Fibroblast of lung (primary cell): ENCODE data around the gene ITSN1. TPM values are rescaled to one million over a fixed set of nuclear protein-coding genes. Genes with fewer than 3 reads are reported as not detected.

Source experiments
- DNase-seq, 2 donors: peaks; one replicate each; pipeline versions ENCODE4 v3.0.0 to v3.0.0-alpha.2; 2010; ENCODE audit warnings: low read depth in 2 of 2
- H2AFZ ChIP-seq: 2 replicates; pipeline ENCODE4 v1.5.1; 2012; ENCODE audit warnings: low read length, control low read depth, inconsistent platforms
- H3K27ac ChIP-seq: 2 replicates; pipeline ENCODE4 v1.5.1; 2011; ENCODE audit warnings: low read length, control low read depth; ENCODE audit not compliant: insufficient read depth
- H3K27me3 ChIP-seq: 2 replicates; pipeline ENCODE4 v1.5.1; 2011; ENCODE audit warnings: mild to moderate bottlenecking, low read length; ENCODE audit not compliant: control insufficient read depth, insufficient read depth
- H3K36me3 ChIP-seq: 2 replicates; pipeline ENCODE4 v1.5.1; 2011; ENCODE audit warnings: low read length; ENCODE audit not compliant: control insufficient read depth, insufficient read depth
- H3K4me1 ChIP-seq: 2 replicates; pipeline ENCODE4 v1.5.1; 2011; ENCODE audit warnings: low read length; ENCODE audit not compliant: control insufficient read depth, insufficient read depth; ENCODE audit errors: extremely low read depth
- H3K4me2 ChIP-seq: 2 replicates; pipeline ENCODE4 v1.5.1; 2011; ENCODE audit warnings: low read length, control low read depth; ENCODE audit not compliant: insufficient read depth; ENCODE audit errors: extremely low read depth
- H3K4me3 ChIP-seq, 4 experiments: fragments of 200-600 bp in 1 of 4; sonication (generic) in 1 of 4; replicated peaks in 1 of 4; 2 replicates each; pipeline ENCODE4 v1.5.1; 2011 to 2016; ENCODE audit warnings: low read length in 4 of 4, low read depth in 3 of 4, mild to moderate bottlenecking in 3 of 4, control low read depth in 2 of 4, inconsistent platforms in 1 of 4, mixed read lengths in 1 of 4; ENCODE audit not compliant: insufficient read depth in 1 of 4; ENCODE audit errors: control extremely low read depth in 1 of 4
- H3K79me2 ChIP-seq: 2 replicates; pipeline ENCODE4 v1.5.1; 2012; ENCODE audit warnings: mild to moderate bottlenecking, low read length, inconsistent platforms; ENCODE audit not compliant: control insufficient read depth, insufficient read depth
- H3K9ac ChIP-seq: 2 replicates; pipeline ENCODE4 v1.5.1; 2011; ENCODE audit warnings: mild to moderate bottlenecking, low read length, control low read depth; ENCODE audit not compliant: insufficient read depth
- H3K9me3 ChIP-seq: 2 replicates; pipeline ENCODE4 v1.5.1; 2012; ENCODE audit warnings: low read depth, low read length; ENCODE audit not compliant: control insufficient read depth, insufficient read depth
- H4K20me1 ChIP-seq: 2 replicates; pipeline ENCODE4 v1.5.1; 2011; ENCODE audit warnings: low read length; ENCODE audit not compliant: control insufficient read depth, insufficient read depth; ENCODE audit errors: extremely low read depth
- EZH2 ChIP-seq: IDR thresholded peaks from 2 replicates; pipeline ENCODE4 v1.5.1; 2012; ENCODE audit warnings: low read length, control low read depth, mild to moderate bottlenecking; ENCODE audit errors: missing control alignments
- polyA plus RNA-seq, 2 donors: library from polyadenylated mRNA; depleted of rRNA in 1 of 2; stranded (reverse) in 1 of 2; unstranded in 1 of 2; fragments of >200 nt; gene quantifications; 2 replicates each; pipeline ENCODE4 v1.2.1, GENCODE V29; 2011 to 2012; ENCODE audit warnings: missing spikeins in 1 of 2
- total RNA-seq: library from RNA; depleted of rRNA; stranded (reverse); fragments of >200 nt; gene quantifications from 2 replicates; pipeline ENCODE4 v1.2.1, GENCODE V29; 2014
- TF ChIP-seq, protein P1 (sequence below), 2 donors: IDR thresholded peaks in 1 of 2; conservative IDR thresholded peaks in 1 of 2; 1 replicate in 1 of 2; 2 replicates in 1 of 2; pipeline ENCODE4 v1.5.1; 2011 to 2012; ENCODE audit warnings: low read length in 2 of 2, control low read depth in 1 of 2, inconsistent platforms in 1 of 2, low read depth in 1 of 2, mild to moderate bottlenecking in 1 of 2

Gene ITSN1
- total and polyA plus RNA-seq, 2 donors (not counting 1 experiment from before 2014, with no cell fraction given): 34.7 to 63.1 TPM

GRCh38 chr21:33789697-33790096 is 147.4 kb downstream of the ITSN1 start:
- DNase-seq: peak; percentile 45 to 51
- Histone ChIP-seq H3K27me3 (no peaks in the 10 kb centered on the region), H2AFZ (no peak overlapping the region)

GRCh38 chr21:33791073-33791472 is 148.8 kb downstream of the ITSN1 start:
- no peak overlapping the region for H3K27ac ChIP-seq
- no peaks in the 10 kb centered on the region for H3K9me3 ChIP-seq
- H3K27me3 ChIP-seq: no peaks in the 10 kb centered on the region
- no peak for DNase-seq
- no peak overlapping the region for H2AFZ ChIP-seq
- H3K9ac ChIP-seq: no peak overlapping the region
- H4K20me1 ChIP-seq: no peaks in the 10 kb centered on the region
- no peak for TF ChIP-seq EZH2
- TF ChIP-seq, protein P1, sequence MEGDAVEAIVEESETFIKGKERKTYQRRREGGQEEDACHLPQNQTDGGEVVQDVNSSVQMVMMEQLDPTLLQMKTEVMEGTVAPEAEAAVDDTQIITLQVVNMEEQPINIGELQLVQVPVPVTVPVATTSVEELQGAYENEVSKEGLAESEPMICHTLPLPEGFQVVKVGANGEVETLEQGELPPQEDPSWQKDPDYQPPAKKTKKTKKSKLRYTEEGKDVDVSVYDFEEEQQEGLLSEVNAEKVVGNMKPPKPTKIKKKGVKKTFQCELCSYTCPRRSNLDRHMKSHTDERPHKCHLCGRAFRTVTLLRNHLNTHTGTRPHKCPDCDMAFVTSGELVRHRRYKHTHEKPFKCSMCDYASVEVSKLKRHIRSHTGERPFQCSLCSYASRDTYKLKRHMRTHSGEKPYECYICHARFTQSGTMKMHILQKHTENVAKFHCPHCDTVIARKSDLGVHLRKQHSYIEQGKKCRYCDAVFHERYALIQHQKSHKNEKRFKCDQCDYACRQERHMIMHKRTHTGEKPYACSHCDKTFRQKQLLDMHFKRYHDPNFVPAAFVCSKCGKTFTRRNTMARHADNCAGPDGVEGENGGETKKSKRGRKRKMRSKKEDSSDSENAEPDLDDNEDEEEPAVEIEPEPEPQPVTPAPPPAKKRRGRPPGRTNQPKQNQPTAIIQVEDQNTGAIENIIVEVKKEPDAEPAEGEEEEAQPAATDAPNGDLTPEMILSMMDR (conservative IDR thresholded peaks at IDR 0.05 in 1 of 2, IDR thresholded peaks at IDR 0.05 in 1 of 2; ENCODE audit: low read depth in 1 of 2, low read length in 2 of 2): no peak
- no peak overlapping the region for H3K4me3 ChIP-seq
- peaks cover 2% of the 10 kb centered on the region for H3K4me1 ChIP-seq
- H3K36me3 ChIP-seq: no peaks in the 10 kb centered on the region
- H3K79me2 ChIP-seq: no peaks in the 10 kb centered on the region
- H3K4me2 ChIP-seq: no peak overlapping the region

More at GRCh38 chr21:33789697-33790096, 147.4 kb downstream of the ITSN1 start:
- H3K4me2 ChIP-seq: no peak overlapping the region
- peaks cover 2% of the 10 kb centered on the region for H3K4me1 ChIP-seq
- H3K27ac ChIP-seq: no peak overlapping the region
- H3K4me3 ChIP-seq: no peak overlapping the region
- H3K9me3 ChIP-seq: no peaks in the 10 kb centered on the region
- no peaks in the 10 kb centered on the region for H3K36me3 ChIP-seq
- no peak overlapping the region for H3K9ac ChIP-seq
- TF ChIP-seq EZH2: no peak
- no peaks in the 10 kb centered on the region for H3K79me2 ChIP-seq
- H4K20me1 ChIP-seq: no peaks in the 10 kb centered on the region

DNA sequence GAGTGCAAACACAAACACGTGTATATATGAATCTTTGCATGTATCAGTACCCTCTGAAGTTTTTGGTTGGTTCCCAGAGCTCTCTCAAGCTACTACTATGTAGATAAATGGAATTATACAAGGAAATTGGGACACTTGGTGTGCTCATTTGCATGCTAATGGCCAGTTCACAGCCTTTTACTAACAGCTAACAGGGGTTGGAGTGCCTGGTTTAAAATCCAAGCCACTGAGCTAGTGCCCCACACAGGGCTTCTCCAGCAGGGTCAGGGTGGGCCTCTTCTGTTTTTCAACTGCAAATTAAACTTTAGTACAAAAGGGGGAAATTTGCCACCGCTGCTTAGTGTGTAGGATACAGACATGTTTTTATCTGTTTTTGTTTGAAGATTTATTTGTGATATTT is 152.3 kb downstream of the ITSN1 start:
- H3K27me3 ChIP-seq: no peaks in the 10 kb centered on the region

More for the DNA sequence above, 152.3 kb downstream of the ITSN1 start:
- H3K4me3 ChIP-seq: no peak overlapping the region
- H3K4me1 ChIP-seq: peaks cover under 1% of the 10 kb centered on the region
- no peak overlapping the region for H3K9ac ChIP-seq
- H3K27ac ChIP-seq: no peak overlapping the region
- no peaks in the 10 kb centered on the region for H4K20me1 ChIP-seq
- peaks cover 4% of the 10 kb centered on the region for H3K36me3 ChIP-seq
- no peak overlapping the region for H2AFZ ChIP-seq
- no peak for DNase-seq
- no peaks in the 10 kb centered on the region for H3K79me2 ChIP-seq
- H3K4me2 ChIP-seq: no peak overlapping the region
- no peaks in the 10 kb centered on the region for H3K9me3 ChIP-seq
- TF ChIP-seq, protein P1 (conservative IDR thresholded peaks at IDR 0.05 in 1 of 2, IDR thresholded peaks at IDR 0.05 in 1 of 2; ENCODE audit: low read depth in 1 of 2, low read length in 2 of 2): no peak
- TF ChIP-seq EZH2: no peak
